ENCODE results near the gene RAB31. TPM values are rescaled to one million over a fixed set of nuclear protein-coding genes. Genes with fewer than 3 reads are reported as not detected.

The RAB31 gene
- total and polyA plus RNA-seq, 3 donors from 2014 or later: 75.9 to 110 (median 81.5) TPM

DNA sequence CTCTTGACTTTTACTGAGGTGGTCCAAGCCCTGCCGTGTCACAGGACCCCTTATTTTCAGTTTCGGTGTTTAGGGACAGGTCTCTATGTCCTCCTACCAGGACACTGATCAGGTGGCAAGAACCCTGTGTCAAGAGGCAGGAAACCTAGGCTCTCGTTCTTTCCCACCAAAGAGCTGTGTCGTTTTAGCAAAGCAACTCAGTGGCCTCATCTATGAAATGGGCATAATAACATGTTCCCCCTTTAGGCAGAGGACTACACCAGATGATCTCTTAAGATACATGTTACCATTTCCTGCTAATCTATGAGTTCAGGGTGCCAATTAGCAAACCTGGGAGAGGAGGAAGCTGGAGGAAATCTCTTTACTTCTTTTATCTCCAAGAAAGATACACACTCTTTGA is 1.9 kb downstream of the RAB31 start:
- WGBS, 2 donors: 34 to 59% methylated on average over 4 of the region's 4 CpGs
- no peaks in the 10 kb centered on the region for H3K36me3 ChIP-seq (ENCODE audit: low read depth, missing control alignments)
- H3K4me3 ChIP-seq: peak overlapping the region in 1 of 2 donors; percentile 95
- H3K9me3 ChIP-seq: no peaks in the 10 kb centered on the region
- intact Hi-C loops (cut with DNase I; ENCODE audit: low total_unique reads): no loop called here
- H3K27me3 ChIP-seq: no peaks in the 10 kb centered on the region
- TF ChIP-seq POLR2A (IDR thresholded peaks at IDR 0.05): no peak
- TF ChIP-seq, protein P1, sequence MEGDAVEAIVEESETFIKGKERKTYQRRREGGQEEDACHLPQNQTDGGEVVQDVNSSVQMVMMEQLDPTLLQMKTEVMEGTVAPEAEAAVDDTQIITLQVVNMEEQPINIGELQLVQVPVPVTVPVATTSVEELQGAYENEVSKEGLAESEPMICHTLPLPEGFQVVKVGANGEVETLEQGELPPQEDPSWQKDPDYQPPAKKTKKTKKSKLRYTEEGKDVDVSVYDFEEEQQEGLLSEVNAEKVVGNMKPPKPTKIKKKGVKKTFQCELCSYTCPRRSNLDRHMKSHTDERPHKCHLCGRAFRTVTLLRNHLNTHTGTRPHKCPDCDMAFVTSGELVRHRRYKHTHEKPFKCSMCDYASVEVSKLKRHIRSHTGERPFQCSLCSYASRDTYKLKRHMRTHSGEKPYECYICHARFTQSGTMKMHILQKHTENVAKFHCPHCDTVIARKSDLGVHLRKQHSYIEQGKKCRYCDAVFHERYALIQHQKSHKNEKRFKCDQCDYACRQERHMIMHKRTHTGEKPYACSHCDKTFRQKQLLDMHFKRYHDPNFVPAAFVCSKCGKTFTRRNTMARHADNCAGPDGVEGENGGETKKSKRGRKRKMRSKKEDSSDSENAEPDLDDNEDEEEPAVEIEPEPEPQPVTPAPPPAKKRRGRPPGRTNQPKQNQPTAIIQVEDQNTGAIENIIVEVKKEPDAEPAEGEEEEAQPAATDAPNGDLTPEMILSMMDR (IDR thresholded peaks at IDR 0.05): no peak
- no peak for DNase-seq
- H3K27ac ChIP-seq: peak overlapping the region; percentile 92 to 94
- H3K4me1 ChIP-seq: peaks cover 2% of the 10 kb centered on the region

DNA sequence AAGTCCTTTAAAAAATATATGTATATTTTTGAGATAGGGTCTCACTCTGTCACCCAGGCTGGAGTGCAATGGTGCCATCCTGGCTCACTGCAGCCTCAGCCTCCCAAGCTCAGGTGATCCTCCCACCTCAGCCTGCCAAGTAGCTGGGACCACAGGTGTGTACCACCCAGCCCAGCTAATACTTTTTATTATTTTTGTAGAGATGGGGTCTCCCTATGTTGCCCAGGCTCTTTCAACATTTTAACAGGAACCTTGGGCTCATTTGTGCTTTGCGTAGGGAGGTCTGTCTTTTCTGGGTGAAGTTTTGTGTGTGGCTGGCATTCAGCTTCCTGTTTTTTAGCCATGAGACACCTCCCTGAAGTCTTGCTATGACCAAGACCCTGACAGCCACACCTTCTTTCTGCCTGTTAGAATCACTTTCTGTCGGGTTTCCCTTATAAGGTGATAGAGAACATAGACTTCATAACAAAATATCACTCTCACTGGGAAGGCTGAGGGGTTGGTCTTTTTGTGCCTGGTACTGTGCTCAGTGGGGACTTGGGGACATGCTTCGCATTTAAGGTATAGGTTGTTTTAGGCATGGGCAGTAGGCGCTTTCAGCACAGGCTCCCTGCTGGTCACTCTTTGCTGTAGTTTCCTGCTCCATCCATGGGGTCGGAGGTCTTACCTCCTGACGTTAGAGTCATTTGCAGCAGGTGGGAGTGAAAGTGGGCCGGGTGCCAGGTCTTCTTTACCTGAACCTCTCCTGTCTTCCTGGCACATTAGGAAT is 3.4 kb downstream of the RAB31 start:
- WGBS, 2 donors: 73 to 85% methylated on average over 7 of the region's 7 CpGs
- no peak for DNase-seq
- TF ChIP-seq, protein P1 (IDR thresholded peaks at IDR 0.05): no peak
- no peak for TF ChIP-seq POLR2A (IDR thresholded peaks at IDR 0.05)
- no peaks in the 10 kb centered on the region for H3K9me3 ChIP-seq
- no peaks in the 10 kb centered on the region for H3K36me3 ChIP-seq (ENCODE audit: low read depth, missing control alignments)
- intact Hi-C loops (cut with DNase I; ENCODE audit: low total_unique reads): no loop called here
- H3K4me3 ChIP-seq: no peak overlapping the region
- peak overlapping the region in 1 of 2 donors; percentile 94 for H3K27ac ChIP-seq
- H3K4me1 ChIP-seq: peaks cover 2% of the 10 kb centered on the region
- no peaks in the 10 kb centered on the region for H3K27me3 ChIP-seq

DNA sequence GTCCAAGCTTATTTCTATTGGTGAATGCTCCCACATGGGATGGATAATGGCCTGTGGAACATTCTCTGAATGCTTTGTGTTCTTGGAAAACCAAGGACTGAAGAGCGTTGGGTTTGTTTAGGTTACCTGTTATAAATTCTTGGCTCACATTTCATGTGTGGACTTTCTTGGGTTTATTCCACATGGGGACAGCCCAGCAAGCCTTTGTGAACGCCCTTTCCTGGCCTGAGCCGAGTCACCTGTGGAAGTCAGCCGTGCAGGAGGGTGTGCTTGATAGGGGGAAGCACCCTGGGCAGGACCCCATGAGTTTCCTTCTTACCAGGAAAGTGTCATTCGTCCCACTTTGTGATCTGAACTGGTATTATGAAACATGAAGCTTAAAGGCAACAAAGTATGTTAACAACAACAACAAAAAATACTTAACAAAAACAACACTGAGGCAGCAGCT is 4.1 kb downstream of the RAB31 start:
- H3K4me3 ChIP-seq: no peak overlapping the region
- no peaks in the 10 kb centered on the region for H3K9me3 ChIP-seq
- H3K27me3 ChIP-seq: no peaks in the 10 kb centered on the region
- 84 to 87% methylated on average over 5 of the region's 5 CpGs for WGBS, 2 donors
- DNase-seq: no peak
- no peak for TF ChIP-seq POLR2A (IDR thresholded peaks at IDR 0.05)
- TF ChIP-seq, protein P1 (IDR thresholded peaks at IDR 0.05): no peak
- no peak overlapping the region for H3K27ac ChIP-seq
- peaks cover 2% of the 10 kb centered on the region for H3K4me1 ChIP-seq
- no peaks in the 10 kb centered on the region for H3K36me3 ChIP-seq (ENCODE audit: low read depth, missing control alignments)
- intact Hi-C loops (cut with DNase I; ENCODE audit: low total_unique reads): no loop called here

DNA sequence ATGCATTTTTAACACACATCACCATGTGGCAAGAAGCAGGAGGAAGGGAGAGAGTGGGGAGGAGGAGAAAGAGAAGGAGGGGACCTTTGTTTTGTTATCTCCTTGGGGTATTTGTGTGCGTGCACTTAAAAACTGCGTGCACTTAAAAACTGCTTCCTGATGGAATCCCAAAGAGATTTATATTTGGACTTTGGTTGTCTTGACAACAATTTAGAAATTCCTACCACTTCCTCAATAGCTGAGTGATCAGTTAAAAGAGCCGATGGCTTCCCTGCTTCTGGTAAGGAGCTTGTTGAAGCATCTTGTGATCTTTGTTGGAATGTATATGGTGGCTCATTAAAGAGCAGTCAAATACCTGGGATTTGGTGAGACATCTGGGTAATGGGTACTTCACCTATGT is 4.5 kb downstream of the RAB31 start:
- Histone ChIP-seq H3K9me3 (no peaks in the 10 kb centered on the region), H3K27ac (no peak overlapping the region), H3K27me3 (no peaks in the 10 kb centered on the region), H3K4me1 (peaks cover 2% of the 10 kb centered on the region), H3K36me3 (ENCODE audit: low read depth, missing control alignments) (no peaks in the 10 kb centered on the region), H3K4me3 (no peak overlapping the region)
- intact Hi-C loops (cut with DNase I; ENCODE audit: low total_unique reads): no loop called here
- 49 to 59% methylated on average over 3 of the region's 3 CpGs for WGBS, 2 donors
- TF ChIP-seq, protein P1 (IDR thresholded peaks at IDR 0.05): no peak
- TF ChIP-seq POLR2A (IDR thresholded peaks at IDR 0.05): no peak
- DNase-seq: no peak

Data from testis (tissue), 3 donors.